ENCODE measurements around the gene XPNPEP2.

DNA sequence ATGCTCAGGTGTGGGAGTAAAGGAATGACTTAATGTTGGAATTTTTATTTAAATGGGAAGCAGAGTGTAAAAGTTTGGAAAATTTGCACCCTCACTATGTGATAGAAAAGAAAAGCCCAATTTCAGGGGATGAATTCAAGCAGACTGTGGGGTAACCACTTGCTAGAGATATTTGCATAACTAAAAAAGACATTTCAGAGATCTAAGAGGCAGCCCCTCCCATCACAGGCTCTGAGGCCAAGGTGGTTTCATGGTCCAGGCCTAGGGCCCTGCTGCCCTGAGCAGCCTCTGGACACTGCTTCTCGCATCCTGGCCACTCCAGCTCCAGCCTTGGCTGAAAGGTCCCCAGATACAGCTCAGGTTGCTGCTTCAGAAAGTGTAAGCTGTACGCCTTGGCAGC lies 5.9 kb upstream of the XPNPEP2 start:
- TF ChIP-seq GATA2 (IDR thresholded peaks at IDR 0.05; ENCODE audit: low read depth, low read length): no peak
- TF ChIP-seq GATA3 (IDR thresholded peaks at IDR 0.05; ENCODE audit: low read depth, low read length): no peak
